ENCODE results near the gene PDE2A. TPM values are rescaled to one million over a fixed set of nuclear protein-coding genes. Genes with fewer than 3 reads are reported as not detected.

PDE2A gene
- total and polyA plus RNA-seq, 2 experiments from 2014 or later: 0.60 to 2.2 TPM

DNA sequence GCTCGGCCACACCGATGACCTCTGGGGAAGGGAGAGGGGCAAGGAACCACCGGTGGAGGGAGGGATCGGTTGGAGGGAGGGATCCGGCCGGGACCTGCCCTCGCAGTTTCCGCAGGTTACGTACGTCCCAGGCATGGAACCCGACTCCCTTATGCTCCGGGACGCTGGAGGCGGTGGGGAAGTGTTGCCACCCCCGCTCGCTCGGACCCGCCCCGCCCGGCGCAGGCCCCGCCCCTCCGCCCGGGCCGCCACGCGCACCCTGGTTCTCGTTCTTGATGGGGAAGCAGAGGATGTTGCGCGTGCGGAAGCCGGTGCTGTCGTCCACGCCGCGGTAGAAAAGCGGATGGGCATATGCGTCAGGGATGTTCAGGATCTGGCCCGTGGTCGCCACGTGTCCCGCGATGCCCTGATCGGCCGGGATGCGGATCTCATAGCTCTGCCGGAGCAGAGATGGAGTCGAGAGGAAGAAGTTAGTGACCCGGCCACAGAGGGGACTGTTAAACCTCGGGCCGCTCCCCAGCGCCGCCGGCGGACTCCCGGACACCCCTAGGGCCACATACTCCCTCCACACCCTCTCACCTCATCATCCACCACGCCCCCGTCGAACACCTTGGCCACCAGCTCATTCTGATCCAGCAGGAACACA is 89.8 kb downstream of the PDE2A start:
- H3K4me1 ChIP-seq (ENCODE audit: insufficient read depth): no peaks in the 10 kb centered on the region
- peak overlapping the region; percentile 68 for H3K4me2 ChIP-seq
- H2AFZ ChIP-seq: no peak overlapping the region
- TF ChIP-seq EZH2 (IDR thresholded peaks at IDR 0.05; ENCODE audit: borderline replicate concordance) (no peak), EZH2phosphoT487 (IDR thresholded peaks at IDR 0.05; ENCODE audit: low read depth, severe bottlenecking, unreplicated experiment) (no peak)
- TF ChIP-seq, protein P1, sequence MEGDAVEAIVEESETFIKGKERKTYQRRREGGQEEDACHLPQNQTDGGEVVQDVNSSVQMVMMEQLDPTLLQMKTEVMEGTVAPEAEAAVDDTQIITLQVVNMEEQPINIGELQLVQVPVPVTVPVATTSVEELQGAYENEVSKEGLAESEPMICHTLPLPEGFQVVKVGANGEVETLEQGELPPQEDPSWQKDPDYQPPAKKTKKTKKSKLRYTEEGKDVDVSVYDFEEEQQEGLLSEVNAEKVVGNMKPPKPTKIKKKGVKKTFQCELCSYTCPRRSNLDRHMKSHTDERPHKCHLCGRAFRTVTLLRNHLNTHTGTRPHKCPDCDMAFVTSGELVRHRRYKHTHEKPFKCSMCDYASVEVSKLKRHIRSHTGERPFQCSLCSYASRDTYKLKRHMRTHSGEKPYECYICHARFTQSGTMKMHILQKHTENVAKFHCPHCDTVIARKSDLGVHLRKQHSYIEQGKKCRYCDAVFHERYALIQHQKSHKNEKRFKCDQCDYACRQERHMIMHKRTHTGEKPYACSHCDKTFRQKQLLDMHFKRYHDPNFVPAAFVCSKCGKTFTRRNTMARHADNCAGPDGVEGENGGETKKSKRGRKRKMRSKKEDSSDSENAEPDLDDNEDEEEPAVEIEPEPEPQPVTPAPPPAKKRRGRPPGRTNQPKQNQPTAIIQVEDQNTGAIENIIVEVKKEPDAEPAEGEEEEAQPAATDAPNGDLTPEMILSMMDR (IDR thresholded peaks at IDR 0.05; ENCODE audit: poor library complexity): no peak
- WGBS (ENCODE audit: low lambda C conversion rate, missing lambda C conversion rate): 29% methylated on average over 51 of the region's 59 CpGs
- H3K27ac ChIP-seq: no peak overlapping the region
- H3K4me3 ChIP-seq: no peak overlapping the region
- no peaks in the 10 kb centered on the region for H3K36me3 ChIP-seq (replicated peaks; ENCODE audit: insufficient read depth, low read depth)
- peaks cover 38% of the 10 kb centered on the region for H3K27me3 ChIP-seq
- H3K9me2 ChIP-seq (replicated peaks; ENCODE audit: insufficient read depth): no peaks in the 10 kb centered on the region
- H3K9me3 ChIP-seq (ENCODE audit: low read depth): no peaks in the 10 kb centered on the region
- no peak for DNase-seq (ENCODE audit: low spot score)
- H4K20me1 ChIP-seq (ENCODE audit: insufficient read depth, poor library complexity, severe bottlenecking): no peaks in the 10 kb centered on the region
- H3K79me2 ChIP-seq: no peaks in the 10 kb centered on the region

DNA sequence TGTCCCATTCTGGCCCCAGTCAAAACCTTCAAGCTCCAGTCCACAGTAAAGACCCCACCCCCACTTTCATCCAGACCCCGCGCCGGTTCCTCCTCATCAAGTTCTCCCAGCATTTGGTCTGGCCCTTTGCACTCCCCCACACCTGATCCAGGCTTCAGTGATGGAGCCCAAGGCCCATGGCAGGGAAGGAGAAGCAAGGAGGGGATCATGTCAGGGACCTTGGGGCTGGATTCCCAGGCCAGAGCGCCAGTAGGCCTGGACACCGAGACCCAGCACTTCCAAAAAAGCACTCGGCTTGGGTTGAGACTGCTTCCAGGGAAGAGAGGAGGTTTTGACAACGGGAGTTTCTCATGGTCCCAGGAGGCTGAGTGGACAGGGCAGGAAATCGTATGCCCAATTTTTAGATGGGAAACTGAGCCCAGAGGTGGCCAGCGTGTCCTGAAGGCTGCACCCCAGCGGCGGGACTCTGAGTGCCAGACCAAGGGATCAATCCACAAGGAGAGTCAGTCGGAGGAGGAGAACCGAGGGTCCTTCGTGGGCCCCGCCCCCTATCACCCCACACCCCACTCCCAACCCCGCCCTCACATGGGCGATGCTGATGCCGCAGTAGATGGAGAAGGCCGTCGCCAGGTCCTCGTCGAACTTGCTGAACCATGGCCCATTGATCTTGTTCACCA is 90.5 kb downstream of the PDE2A start:
- Histone ChIP-seq H3K4me2 (peak overlapping the region; percentile 68), H3K9me2 (replicated peaks; ENCODE audit: insufficient read depth) (no peaks in the 10 kb centered on the region), H3K9me3 (ENCODE audit: low read depth) (no peaks in the 10 kb centered on the region), H3K4me3 (no peak overlapping the region), H3K36me3 (replicated peaks; ENCODE audit: insufficient read depth, low read depth) (no peaks in the 10 kb centered on the region), H3K27me3 (peaks cover 32% of the 10 kb centered on the region), H2AFZ (no peak overlapping the region), H3K4me1 (ENCODE audit: insufficient read depth) (no peaks in the 10 kb centered on the region), H3K27ac (no peak overlapping the region), H4K20me1 (ENCODE audit: insufficient read depth, poor library complexity, severe bottlenecking) (no peaks in the 10 kb centered on the region), H3K79me2 (no peaks in the 10 kb centered on the region)
- no peak for DNase-seq (ENCODE audit: low spot score)
- TF ChIP-seq EZH2phosphoT487 (IDR thresholded peaks at IDR 0.05; ENCODE audit: low read depth, severe bottlenecking, unreplicated experiment) (no peak), EZH2 (IDR thresholded peaks at IDR 0.05; ENCODE audit: borderline replicate concordance) (no peak)
- TF ChIP-seq, protein P1 (IDR thresholded peaks at IDR 0.05; ENCODE audit: poor library complexity): no peak
- WGBS (ENCODE audit: low lambda C conversion rate, missing lambda C conversion rate): 78% methylated on average over 17 of the region's 22 CpGs

DNA sequence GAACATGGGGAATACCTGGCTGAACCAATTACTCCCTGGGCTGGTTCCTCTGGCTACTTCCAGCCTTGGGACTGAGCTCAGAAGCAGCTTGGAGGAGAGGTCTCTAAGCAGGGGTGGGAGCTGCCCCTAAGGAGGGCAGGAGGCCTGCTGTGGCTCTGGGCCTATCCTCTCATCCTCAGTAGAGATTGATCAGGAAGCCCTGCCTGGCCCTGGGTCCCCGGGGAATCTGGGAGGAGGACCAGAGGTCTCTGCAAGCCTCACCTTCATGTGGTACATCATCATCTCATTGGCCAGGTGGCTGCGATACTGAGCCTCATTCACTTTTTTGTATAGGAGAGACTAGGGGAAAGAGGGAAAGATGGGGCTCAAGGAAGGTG is 91.1 kb downstream of the PDE2A start:
- no peak overlapping the region for H3K4me3 ChIP-seq
- no peaks in the 10 kb centered on the region for H3K9me3 ChIP-seq (ENCODE audit: low read depth)
- no peak overlapping the region for H2AFZ ChIP-seq
- peaks cover 26% of the 10 kb centered on the region for H3K27me3 ChIP-seq
- TF ChIP-seq EZH2phosphoT487 (IDR thresholded peaks at IDR 0.05; ENCODE audit: low read depth, severe bottlenecking, unreplicated experiment) (no peak), EZH2 (IDR thresholded peaks at IDR 0.05; ENCODE audit: borderline replicate concordance) (no peak)
- TF ChIP-seq, protein P1 (IDR thresholded peaks at IDR 0.05; ENCODE audit: poor library complexity): no peak
- WGBS (ENCODE audit: low lambda C conversion rate, missing lambda C conversion rate): 86% methylated on average over 2 of the region's 2 CpGs
- no peaks in the 10 kb centered on the region for H4K20me1 ChIP-seq (ENCODE audit: insufficient read depth, poor library complexity, severe bottlenecking)
- no peaks in the 10 kb centered on the region for H3K36me3 ChIP-seq (replicated peaks; ENCODE audit: insufficient read depth, low read depth)
- H3K4me2 ChIP-seq: no peak overlapping the region
- no peak for DNase-seq (ENCODE audit: low spot score)
- H3K9me2 ChIP-seq (replicated peaks; ENCODE audit: insufficient read depth): no peaks in the 10 kb centered on the region
- no peaks in the 10 kb centered on the region for H3K4me1 ChIP-seq (ENCODE audit: insufficient read depth)
- H3K27ac ChIP-seq: no peak overlapping the region
- H3K79me2 ChIP-seq: no peaks in the 10 kb centered on the region
